Peyer's patch (tissue), 4 donors: ENCODE data around the gene OR2A2. TPM values are rescaled to one million over a fixed set of nuclear protein-coding genes. Genes with fewer than 3 reads are reported as not detected.

Source experiments
- DNase-seq, 3 donors: peaks; one replicate each; pipeline ENCODE4 v3.0.0-alpha.2; 2017 to 2019
- H3K27ac ChIP-seq, 4 donors: fragments of 200-600 bp; sonication (generic); one replicate each; pipeline ENCODE4 v1.5.1; 2016 to 2019
- H3K27me3 ChIP-seq, 2 donors: fragments of 200-600 bp; sonication (generic); one replicate each; pipeline ENCODE4 v1.5.1; 2019
- H3K36me3 ChIP-seq, 3 donors: fragments of 200-600 bp; sonication (generic); one replicate each; pipeline ENCODE4 v1.5.1; 2016 to 2019
- H3K4me1 ChIP-seq, 4 donors: fragments of 200-600 bp; sonication (generic); one replicate each; pipeline ENCODE4 v1.5.1; 2016 to 2019
- H3K4me3 ChIP-seq, 4 donors: fragments of 200-600 bp; sonication (generic); 1 replicate in 3 of 4; 2 replicates in 1 of 4; pipeline ENCODE4 v1.5.1; 2016 to 2019; ENCODE audit warnings: mild to moderate bottlenecking in 1 of 4
- H3K9me3 ChIP-seq, 4 donors: fragments of 200-600 bp; sonication (generic); one replicate each; pipeline ENCODE4 v1.5.1; 2016 to 2019; ENCODE audit warnings: mild to moderate bottlenecking in 1 of 4
- CTCF ChIP-seq, 6 experiments: fragments of 450-650 bp in 4 of 6; fragments of 200-600 bp in 2 of 6; sonication (generic) in 1 of 6; IDR thresholded peaks; one replicate each; pipeline ENCODE4 v1.5.1; 2017 to 2019; ENCODE audit warnings: antibody characterized with exemption in 6 of 6, mild to moderate bottlenecking in 3 of 6, moderate library complexity in 1 of 6
- POLR2A ChIP-seq, 2 donors: fragments of 450-650 bp; IDR thresholded peaks; one replicate each; pipeline ENCODE4 v1.5.1; 2017; ENCODE audit warnings: antibody characterized with exemption in 2 of 2, mild to moderate bottlenecking in 2 of 2, moderate library complexity in 2 of 2
- small RNA-seq, 2 donors: library from RNA; depleted of rRNA; stranded (forward); fragments of <200 nt; gene quantifications; one replicate each; pipeline ENCODE3, GENCODE V24; 2016
- total RNA-seq, 4 donors: library from RNA; depleted of rRNA; stranded (reverse); fragments of >200 nt; gene quantifications; one replicate each; pipeline ENCODE4 v1.1.0, GENCODE V29; 2016

OR2A2 gene
- total RNA-seq, 4 donors from 2014 or later: not detected

DNA sequence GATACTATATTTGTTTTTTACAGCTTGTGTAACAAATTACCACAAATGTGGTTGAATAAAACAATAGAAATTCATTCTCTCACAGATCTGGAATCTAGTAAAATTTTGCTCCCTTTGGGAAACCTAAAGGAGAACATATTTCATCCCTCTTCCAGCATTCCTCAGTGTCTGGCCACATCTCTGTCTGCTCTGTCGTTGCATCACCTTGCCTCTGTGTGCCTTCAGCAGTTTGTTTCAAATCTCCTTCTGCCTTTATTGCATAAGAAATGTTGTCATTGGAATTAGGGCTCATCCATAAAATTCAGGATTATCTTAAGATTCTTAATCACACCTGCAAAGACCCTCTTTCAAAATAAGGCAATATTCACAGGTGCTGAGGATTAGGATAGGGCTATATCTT is 28.1 kb downstream of the OR2A2 start:
- Histone ChIP-seq H3K4me3 (no peak overlapping the region), H3K9me3 (no peaks in the 10 kb centered on the region), H3K27ac (no peak overlapping the region), H3K27me3 (no peaks in the 10 kb centered on the region), H3K4me1 (no peaks in the 10 kb centered on the region), H3K36me3 (no peaks in the 10 kb centered on the region)
- no peak for DNase-seq
- TF ChIP-seq POLR2A (IDR thresholded peaks at IDR 0.05): no peak
- TF ChIP-seq CTCF (IDR thresholded peaks at IDR 0.05): no peak

DNA sequence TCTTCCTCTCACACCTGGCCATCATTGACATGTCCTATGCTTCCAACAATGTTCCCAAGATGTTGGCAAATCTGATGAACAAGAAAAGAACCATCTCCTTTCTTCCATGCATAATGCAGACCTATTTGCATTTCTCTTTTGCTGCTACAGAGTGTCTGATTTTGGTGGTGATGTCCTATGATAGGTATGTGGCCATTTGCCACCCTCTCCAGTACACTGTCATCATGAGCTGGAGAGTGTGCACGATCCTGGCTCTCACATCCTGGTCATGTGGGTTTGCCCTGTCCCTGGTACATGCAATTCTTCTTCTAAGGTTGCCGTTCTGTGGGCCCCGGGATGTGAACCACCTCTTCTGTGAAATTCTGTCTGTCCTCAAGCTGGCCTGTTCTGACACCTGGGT is 32.8 kb downstream of the OR2A2 start:
- H3K4me3 ChIP-seq: no peak overlapping the region
- peaks cover 0 to 3% (median 2%) of the 10 kb centered on the region in 4 donors for H3K9me3 ChIP-seq
- no peaks in the 10 kb centered on the region for H3K36me3 ChIP-seq
- no peak for DNase-seq
- H3K27ac ChIP-seq: no peak overlapping the region
- no peaks in the 10 kb centered on the region for H3K27me3 ChIP-seq
- TF ChIP-seq POLR2A (IDR thresholded peaks at IDR 0.05): no peak
- no peak for TF ChIP-seq CTCF (IDR thresholded peaks at IDR 0.05)
- H3K4me1 ChIP-seq: no peaks in the 10 kb centered on the region

DNA sequence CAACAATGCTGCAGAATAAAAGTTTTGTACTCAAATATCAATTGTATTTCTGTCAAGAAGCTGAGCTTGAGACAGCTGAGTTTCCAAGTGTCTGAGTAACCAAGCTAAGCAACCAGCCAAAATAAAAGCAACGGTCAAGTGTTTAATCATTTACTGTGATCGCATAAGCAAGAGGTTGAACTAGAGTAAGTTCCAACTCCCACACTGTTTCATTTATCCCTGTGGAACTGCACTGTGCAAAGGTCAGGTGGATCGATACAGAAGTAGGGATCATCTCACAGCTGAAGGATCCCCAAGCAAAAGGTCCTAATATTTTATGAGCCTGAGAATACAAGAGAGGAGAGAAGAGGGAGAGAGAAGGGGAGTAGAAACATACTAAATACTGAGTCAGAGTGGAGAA is 35.0 kb downstream of the OR2A2 start:
- Histone ChIP-seq H3K4me1 (no peaks in the 10 kb centered on the region), H3K27me3 (no peaks in the 10 kb centered on the region), H3K9me3 (peaks cover 0 to 12% (median 4%) of the 10 kb centered on the region in 4 donors), H3K27ac (no peak overlapping the region), H3K4me3 (no peak overlapping the region), H3K36me3 (no peaks in the 10 kb centered on the region)
- TF ChIP-seq CTCF (IDR thresholded peaks at IDR 0.05): no peak
- no peak for TF ChIP-seq POLR2A (IDR thresholded peaks at IDR 0.05)
- DNase-seq: no peak

- Histone ChIP-seq H3K4me3 (no peak overlapping the region), H3K36me3 (no peaks in the 10 kb centered on the region), H3K4me1 (no peaks in the 10 kb centered on the region), H3K27ac (no peak overlapping the region), H3K27me3 (no peaks in the 10 kb centered on the region), H3K9me3 (peaks cover 0 to 12% (median 4%) of the 10 kb centered on the region in 4 donors)
- no peak for DNase-seq
- no peak for TF ChIP-seq CTCF (IDR thresholded peaks at IDR 0.05)
- no peak for TF ChIP-seq POLR2A (IDR thresholded peaks at IDR 0.05)
Measured at GRCh38 chr7:144148224-144148827, 38.9 kb downstream of the OR2A2 start.

DNA sequence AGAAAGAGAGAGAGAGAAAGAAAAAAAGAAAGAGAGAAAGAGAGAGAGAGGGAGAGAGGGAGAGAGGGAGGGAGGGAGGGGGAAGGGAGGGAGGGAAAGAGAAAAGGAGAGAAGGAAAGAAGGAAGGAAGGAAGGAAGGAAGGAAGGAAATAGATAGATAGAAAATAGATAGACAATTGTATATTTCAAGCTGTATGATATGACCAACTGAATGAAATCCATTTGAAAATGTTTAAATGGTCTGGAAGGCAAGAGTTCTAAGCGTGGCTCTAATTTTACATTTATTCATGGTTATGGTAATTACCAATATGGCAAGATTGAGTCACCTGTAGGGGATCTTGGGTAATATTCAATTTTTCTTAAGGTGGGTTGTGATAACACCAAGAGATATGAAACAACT is 49.5 kb downstream of the OR2A2 start:
- Histone ChIP-seq H3K4me3 (no peak overlapping the region), H3K4me1 (no peaks in the 10 kb centered on the region), H3K36me3 (no peaks in the 10 kb centered on the region), H3K9me3 (no peaks in the 10 kb centered on the region), H3K27ac (no peak overlapping the region), H3K27me3 (no peaks in the 10 kb centered on the region)
- no peak for DNase-seq
- TF ChIP-seq CTCF (IDR thresholded peaks at IDR 0.05) (no peak), POLR2A (IDR thresholded peaks at IDR 0.05) (no peak)

Small RNA genes within 50 kb of the gene (small RNA-seq; reads per million reads assigned to genes)
- 0 reads per million in 2 donors for gene OR2A41P

Other genes with a start within 250 kb of the OR2A2 start
- 10 to 100 TPM; 21.8 to 33.8 (median 24.4) TPM for gene TCAF1, start 207.4 kb upstream of the OR2A2 start, total RNA-seq
- not detected for gene OR2F2, start 174.3 kb upstream of the OR2A2 start, total RNA-seq
- not detected for gene OR2F1, start 154.7 kb upstream of the OR2A2 start, total RNA-seq
- not detected for gene OR6B1, start 109.3 kb upstream of the OR2A2 start, total RNA-seq
- not detected for gene OR2A5, start 60.6 kb upstream of the OR2A2 start, total RNA-seq
- gene OR2A25, start 39.8 kb upstream of the OR2A2 start, total RNA-seq: not detected
- gene OR2A12, start 23.3 kb upstream of the OR2A2 start, total RNA-seq: not detected
- not detected for gene OR2A14, start 13.6 kb downstream of the OR2A2 start, total RNA-seq
- gene CTAGE4, start 73.9 kb downstream of the OR2A2 start, total RNA-seq: 10 to 100 TPM; 13.0 to 33.4 (median 20.3) TPM
- gene ARHGEF35, start 86.2 kb downstream of the OR2A2 start, total RNA-seq: 10 to 100 TPM in 3 of 4 donors, 1 to 10 TPM in 1; 8.3 to 18.9 (median 16.1) TPM
- gene OR2A42, start 130.0 kb downstream of the OR2A2 start, total RNA-seq: not detected
- 10 to 100 TPM in 3 of 4 donors, not detected in 1; 10.9 to 40.3 (median 34.3) TPM for gene OR2A7, start 155.2 kb downstream of the OR2A2 start, total RNA-seq
- 10 to 100 TPM in 2 of 4 donors, 1 to 10 TPM in 1, not detected in 1; 6.5 to 13.5 (median 10.2) TPM for gene CTAGE8, start 159.7 kb downstream of the OR2A2 start, total RNA-seq
- not detected for gene OR2A1, start 202.8 kb downstream of the OR2A2 start, total RNA-seq
- gene ARHGEF5, start 245.8 kb downstream of the OR2A2 start, total RNA-seq: 10 to 100 TPM; 40.1 to 86.2 (median 66.7) TPM